T follicular helper cell (primary cell): ENCODE data around the gene OR2K2.
"Not testable (repeated sequence)": the region's sequence is repeated elsewhere in the genome, so short reads cannot be mapped to it uniquely, and the experiment has no call there.

Experiments
- DNase-seq: peaks from one replicate; pipeline ENCODE4 v3.0.0-alpha.2; 2020; ENCODE audit warnings: low read depth
- total RNA-seq, 2 experiments: gene quantifications; one replicate each; lab custom pipeline; 2026; lab: John Stamatoyannopoulos, UW

Gene OR2K2
- 0 to 0.12 reads per million in 2 experiments for total RNA-seq

GRCh38 chr9:111330124-111330523 is at the start of gene OR2K2:
Gene OR2K2, minus strand, starts transcription at chr9:111330224. Its CDS starts 1,791 bp downstream, at chr9:111328433.
- no peak for DNase-seq

GRCh38 chr9:111375817-111376564 is 46.0 kb upstream of the OR2K2 start:
- no peak for DNase-seq

- DNase-seq: no peak
These were observed 45.0 kb upstream of the OR2K2 start for GRCh38 chr9:111375062-111375461.

GRCh38 chr9:111372297-111372696 is 42.3 kb upstream of the OR2K2 start:
- no peak for DNase-seq

GRCh38 chr9:111366978-111367377 is 37.0 kb upstream of the OR2K2 start:
- no peak for DNase-seq

- DNase-seq: no peak
These were observed 32.5 kb upstream of the OR2K2 start for GRCh38 chr9:111362526-111362925.

- no peak for DNase-seq
These were observed 30.9 kb upstream of the OR2K2 start for GRCh38 chr9:111360881-111361280.

GRCh38 chr9:111356481-111357244 is 26.6 kb upstream of the OR2K2 start:
- no peak for DNase-seq

GRCh38 chr9:111352545-111352944 is 22.5 kb upstream of the OR2K2 start:
- DNase-seq: no peak

GRCh38 chr9:111350556-111350955 is 20.5 kb upstream of the OR2K2 start:
- DNase-seq: no peak

- DNase-seq: no peak
These were observed 19.7 kb upstream of the OR2K2 start for GRCh38 chr9:111349766-111350165.

GRCh38 chr9:111348821-111349271 is 18.8 kb upstream of the OR2K2 start:
- no peak for DNase-seq

- not testable (repeated sequence) for DNase-seq
These were observed 4.4 kb upstream of the OR2K2 start for GRCh38 chr9:111334318-111334863.

- no peak for DNase-seq
These were observed 9.4 kb downstream of the OR2K2 start for GRCh38 chr9:111320631-111321030.

- DNase-seq: no peak
These were observed 13.2 kb downstream of the OR2K2 start for GRCh38 chr9:111316796-111317195.

- DNase-seq: no peak
These were observed 24.1 kb downstream of the OR2K2 start for GRCh38 chr9:111305914-111306313.

GRCh38 chr9:111304000-111304399 is 26.0 kb downstream of the OR2K2 start:
- DNase-seq: not testable (repeated sequence)

GRCh38 chr9:111301195-111301594 is 28.8 kb downstream of the OR2K2 start:
- no peak for DNase-seq

- no peak for DNase-seq
These were observed 29.8 kb downstream of the OR2K2 start for GRCh38 chr9:111300140-111300735.

GRCh38 chr9:111299599-111299966 is 30.4 kb downstream of the OR2K2 start:
- DNase-seq: not testable (repeated sequence)

- DNase-seq: no peak
These were observed 31.1 kb downstream of the OR2K2 start for GRCh38 chr9:111298731-111299598.
